Posterior cingulate gyrus (tissue), 11 donors: ENCODE data around the gene MICB.
A peak's percentile ranks its signal among the peaks of the same experiment; 100 is the strongest.
"Not testable (repeated sequence)": the region's sequence is repeated elsewhere in the genome, so short reads cannot be mapped to it uniquely, and the experiment has no call there.

ENCODE experiments used
- DNase-seq, 10 donors: peaks; one replicate each; pipeline versions ENCODE4 v3.0.0 to v3.0.0-alpha.2; 2020 to 2021; ENCODE audit warnings: mixed read lengths in 3 of 10
- intact Hi-C: fragments of 100-400 bp; cut with DNase I; formaldehyde crosslinking; loops from one replicate; pipeline ENCODE4 v1.15.1; 2023

Gene MICB

GRCh38 chr6:31496826-31497225 lies 1.1 kb upstream of the MICB start:
- intact Hi-C loops, result loop anchor here (10.0 kb wide), 1 partner anchor 102 kb away; no protein-coding TSS in a partner anchor
- not testable (repeated sequence) for DNase-seq

GRCh38 chr6:31498748-31499147 lies 803 bp downstream of the MICB start:
- DNase-seq, result peak in 2 of 10 donors; percentile 5 to 69
- intact Hi-C loops, result loop anchor here (10.0 kb wide), 1 partner anchor 104 kb away; no protein-coding TSS in a partner anchor

GRCh38 chr6:31499648-31500047 lies 1.7 kb downstream of the MICB start:
- not testable (repeated sequence) for DNase-seq
- intact Hi-C loops, result loop anchor here (10.0 kb wide), 1 partner anchor 105 kb away; no protein-coding TSS in a partner anchor

- DNase-seq, result no peak
- intact Hi-C loops, result no loop called here
Measured at GRCh38 chr6:31502586-31502985, 4.6 kb downstream of the MICB start.

GRCh38 chr6:31509036-31509435 lies 11.1 kb downstream of the MICB start:
- DNase-seq, intact Hi-C loops: not testable (repeated sequence)

GRCh38 chr6:31510007-31510406 lies 12.1 kb downstream of the MICB start:
- no peak for DNase-seq
- intact Hi-C loops, result no loop called here

- intact Hi-C loops, result no loop called here
- DNase-seq, result peak in 1 of 10 donors; percentile 58
Measured at GRCh38 chr6:31513456-31514165, 15.7 kb downstream of the MICB start.

GRCh38 chr6:31521835-31522234 lies 23.9 kb downstream of the MICB start:
- no peak for DNase-seq

GRCh38 chr6:31525553-31525931 lies 27.6 kb downstream of the MICB start:
- intact Hi-C loops, result no loop called here

More at GRCh38 chr6:31521835-31522234, 23.9 kb downstream of the MICB start:
- intact Hi-C loops, result no loop called here

GRCh38 chr6:31525932-31526591 lies 28.1 kb downstream of the MICB start:
- no peak for DNase-seq
- intact Hi-C loops, result no loop called here

More at GRCh38 chr6:31525553-31525931, 27.6 kb downstream of the MICB start:
- DNase-seq, result no peak

GRCh38 chr6:31528307-31528777 lies 30.4 kb downstream of the MICB start:
- no peak for DNase-seq
- intact Hi-C loops, result no loop called here

- peak in 1 of 10 donors; percentile 76 for DNase-seq
- intact Hi-C loops, result no loop called here
Measured at GRCh38 chr6:31528821-31529328, 30.9 kb downstream of the MICB start, which contains the start of gene MCCD1. Gene MCCD1 (plus strand): TSS chr6:31528962. CDS start chr6:31529015, 53 bp downstream.

GRCh38 chr6:31529329-31530150 lies 31.6 kb downstream of the MICB start:
- peak in 1 of 10 donors; percentile 80 for DNase-seq
- intact Hi-C loops, result no loop called here

- intact Hi-C loops, result no loop called here
- peak in 1 of 10 donors; percentile 54 for DNase-seq
Measured at GRCh38 chr6:31530659-31531058, 32.7 kb downstream of the MICB start.

- peak in 1 of 10 donors; percentile 49 for DNase-seq
- intact Hi-C loops, result no loop called here
Measured at GRCh38 chr6:31531162-31531561, 33.2 kb downstream of the MICB start.

GRCh38 chr6:31531771-31532643 lies 34.1 kb downstream of the MICB start:
- DNase-seq, result no peak
- intact Hi-C loops, result no loop called here

GRCh38 chr6:31532644-31533454 lies 34.9 kb downstream of the MICB start:
- intact Hi-C loops, result no loop called here
- DNase-seq, result no peak

- no peak for DNase-seq
- intact Hi-C loops, result no loop called here
Measured at GRCh38 chr6:31533455-31533841, 35.5 kb downstream of the MICB start.

- peak in 1 of 10 donors; percentile 33 for DNase-seq
- intact Hi-C loops, result no loop called here
Measured at GRCh38 chr6:31534011-31534410, 36.1 kb downstream of the MICB start.
